Peyer's patch (tissue), 4 donors: ENCODE results near the gene BHLHA9. TPM values are rescaled to one million over a fixed set of nuclear protein-coding genes. Genes with fewer than 3 reads are reported as not detected.

Source experiments
- DNase-seq, 3 donors: peaks; one replicate each; pipeline ENCODE4 v3.0.0-alpha.2; 2017 to 2019
- H3K27ac ChIP-seq, 4 donors: fragments of 200-600 bp; sonication (generic); one replicate each; pipeline ENCODE4 v1.5.1; 2016 to 2019
- H3K27me3 ChIP-seq, 2 donors: fragments of 200-600 bp; sonication (generic); one replicate each; pipeline ENCODE4 v1.5.1; 2019
- H3K36me3 ChIP-seq, 3 donors: fragments of 200-600 bp; sonication (generic); one replicate each; pipeline ENCODE4 v1.5.1; 2016 to 2019
- H3K4me1 ChIP-seq, 4 donors: fragments of 200-600 bp; sonication (generic); one replicate each; pipeline ENCODE4 v1.5.1; 2016 to 2019
- H3K4me3 ChIP-seq, 4 donors: fragments of 200-600 bp; sonication (generic); 1 replicate in 3 of 4; 2 replicates in 1 of 4; pipeline ENCODE4 v1.5.1; 2016 to 2019; ENCODE audit warnings: mild to moderate bottlenecking in 1 of 4
- H3K9me3 ChIP-seq, 4 donors: fragments of 200-600 bp; sonication (generic); one replicate each; pipeline ENCODE4 v1.5.1; 2016 to 2019; ENCODE audit warnings: mild to moderate bottlenecking in 1 of 4
- CTCF ChIP-seq, 6 experiments: fragments of 450-650 bp in 4 of 6; fragments of 200-600 bp in 2 of 6; sonication (generic) in 1 of 6; IDR thresholded peaks; one replicate each; pipeline ENCODE4 v1.5.1; 2017 to 2019; ENCODE audit warnings: antibody characterized with exemption in 6 of 6, mild to moderate bottlenecking in 3 of 6, moderate library complexity in 1 of 6
- POLR2A ChIP-seq, 2 donors: fragments of 450-650 bp; IDR thresholded peaks; one replicate each; pipeline ENCODE4 v1.5.1; 2017; ENCODE audit warnings: antibody characterized with exemption in 2 of 2, mild to moderate bottlenecking in 2 of 2, moderate library complexity in 2 of 2
- total RNA-seq, 4 donors: library from RNA; depleted of rRNA; stranded (reverse); fragments of >200 nt; gene quantifications; one replicate each; pipeline ENCODE4 v1.1.0, GENCODE V29; 2016

BHLHA9 gene
- total RNA-seq, 4 donors from 2014 or later = not detected

- no peaks in the 10 kb centered on the region for H3K36me3 ChIP-seq
- TF ChIP-seq POLR2A (IDR thresholded peaks at IDR 0.05) (no peak), CTCF (IDR thresholded peaks at IDR 0.05) (no peak)
- peaks cover 0 to 34% (median 15%) of the 10 kb centered on the region in 4 donors for H3K4me1 ChIP-seq
- H3K27me3 ChIP-seq = no peaks in the 10 kb centered on the region
- H3K27ac ChIP-seq = no peak overlapping the region
- H3K4me3 ChIP-seq = no peak overlapping the region
- DNase-seq = no peak
- no peaks in the 10 kb centered on the region for H3K9me3 ChIP-seq
Measured at GRCh38 chr17:1226308-1226707, 43.9 kb upstream of the BHLHA9 start.

- H3K4me3 ChIP-seq = peak overlapping the region; percentile 59 to 94 (median 82)
- H3K4me1 ChIP-seq = peaks cover 0 to 34% (median 15%) of the 10 kb centered on the region in 4 donors
- no peaks in the 10 kb centered on the region for H3K9me3 ChIP-seq
- DNase-seq = no peak
- no peaks in the 10 kb centered on the region for H3K27me3 ChIP-seq
- H3K27ac ChIP-seq = no peak overlapping the region
- no peaks in the 10 kb centered on the region for H3K36me3 ChIP-seq
- TF ChIP-seq POLR2A (IDR thresholded peaks at IDR 0.05) = no peak
- no peak for TF ChIP-seq CTCF (IDR thresholded peaks at IDR 0.05)
Measured at GRCh38 chr17:1227365-1227764, 42.9 kb upstream of the BHLHA9 start.

GRCh38 chr17:1227917-1228780 is 42.1 kb upstream of the BHLHA9 start:
- Histone ChIP-seq H3K27me3 (no peaks in the 10 kb centered on the region), H3K36me3 (no peaks in the 10 kb centered on the region), H3K4me3 (peak overlapping the region; percentile 59 to 94 (median 82)), H3K27ac (peak overlapping the region; percentile 71 to 93 (median 84)), H3K9me3 (no peaks in the 10 kb centered on the region), H3K4me1 (peaks cover 0 to 34% (median 15%) of the 10 kb centered on the region in 4 donors)
- TF ChIP-seq POLR2A (IDR thresholded peaks at IDR 0.05) = no peak
- no peak for TF ChIP-seq CTCF (IDR thresholded peaks at IDR 0.05)
- peak; percentile 64 to 81 (median 71) for DNase-seq

- Histone ChIP-seq H3K27ac (peak overlapping the region; percentile 71 to 93 (median 84)), H3K27me3 (no peaks in the 10 kb centered on the region), H3K4me1 (peaks cover 0 to 34% (median 15%) of the 10 kb centered on the region in 4 donors), H3K36me3 (no peaks in the 10 kb centered on the region), H3K9me3 (no peaks in the 10 kb centered on the region), H3K4me3 (peak overlapping the region; percentile 59 to 94 (median 82))
- no peak for TF ChIP-seq POLR2A (IDR thresholded peaks at IDR 0.05)
- TF ChIP-seq CTCF (IDR thresholded peaks at IDR 0.05) = no peak
- DNase-seq = peak in 1 of 3 donors; percentile 58
Measured at GRCh38 chr17:1228781-1229348, 41.4 kb upstream of the BHLHA9 start.

GRCh38 chr17:1229349-1229899 is 40.8 kb upstream of the BHLHA9 start:
- Histone ChIP-seq H3K27ac (peak overlapping the region; percentile 71 to 93 (median 84)), H3K4me1 (peaks cover 0 to 34% (median 15%) of the 10 kb centered on the region in 4 donors)

More at GRCh38 chr17:1229349-1229899, 40.8 kb upstream of the BHLHA9 start:
- no peaks in the 10 kb centered on the region for H3K27me3 ChIP-seq
- DNase-seq = peak; percentile 85 to 93 (median 88)
- no peaks in the 10 kb centered on the region for H3K9me3 ChIP-seq
- TF ChIP-seq POLR2A (IDR thresholded peaks at IDR 0.05) (peak; percentile 77 to 79), CTCF (IDR thresholded peaks at IDR 0.05) (no peak)
- no peaks in the 10 kb centered on the region for H3K36me3 ChIP-seq
- H3K4me3 ChIP-seq = peak overlapping the region; percentile 59 to 94 (median 82)
